ENCODE results near the gene CALN1. TPM values are rescaled to one million over a fixed set of nuclear protein-coding genes. Genes with fewer than 3 reads are reported as not detected.

Gene CALN1
- total and polyA plus RNA-seq, 3 donors from 2014 or later, result 4.3 to 6.2 (median 4.4) TPM

DNA sequence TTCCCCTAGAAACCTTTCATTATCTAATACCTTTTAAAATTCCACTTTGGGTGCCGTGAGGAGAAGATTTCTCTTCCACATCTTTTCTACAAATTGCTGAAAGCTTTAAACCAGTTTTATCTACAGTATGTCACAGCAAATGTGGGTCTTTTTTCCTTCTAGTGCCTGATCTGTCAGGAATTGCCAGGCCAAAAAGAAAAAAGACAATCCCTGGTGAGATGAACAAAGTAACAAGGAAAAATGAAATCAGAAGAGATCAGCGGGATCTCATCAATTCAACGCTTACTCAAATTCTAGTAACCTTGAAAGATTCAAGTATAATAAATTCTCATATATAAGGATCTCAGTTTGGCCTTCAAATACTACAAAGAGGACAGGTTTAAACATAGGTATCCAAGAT is 449.5 kb downstream of the CALN1 start:
- TF ChIP-seq POLR2A (IDR thresholded peaks at IDR 0.05), result no peak
- TF ChIP-seq, protein P1, sequence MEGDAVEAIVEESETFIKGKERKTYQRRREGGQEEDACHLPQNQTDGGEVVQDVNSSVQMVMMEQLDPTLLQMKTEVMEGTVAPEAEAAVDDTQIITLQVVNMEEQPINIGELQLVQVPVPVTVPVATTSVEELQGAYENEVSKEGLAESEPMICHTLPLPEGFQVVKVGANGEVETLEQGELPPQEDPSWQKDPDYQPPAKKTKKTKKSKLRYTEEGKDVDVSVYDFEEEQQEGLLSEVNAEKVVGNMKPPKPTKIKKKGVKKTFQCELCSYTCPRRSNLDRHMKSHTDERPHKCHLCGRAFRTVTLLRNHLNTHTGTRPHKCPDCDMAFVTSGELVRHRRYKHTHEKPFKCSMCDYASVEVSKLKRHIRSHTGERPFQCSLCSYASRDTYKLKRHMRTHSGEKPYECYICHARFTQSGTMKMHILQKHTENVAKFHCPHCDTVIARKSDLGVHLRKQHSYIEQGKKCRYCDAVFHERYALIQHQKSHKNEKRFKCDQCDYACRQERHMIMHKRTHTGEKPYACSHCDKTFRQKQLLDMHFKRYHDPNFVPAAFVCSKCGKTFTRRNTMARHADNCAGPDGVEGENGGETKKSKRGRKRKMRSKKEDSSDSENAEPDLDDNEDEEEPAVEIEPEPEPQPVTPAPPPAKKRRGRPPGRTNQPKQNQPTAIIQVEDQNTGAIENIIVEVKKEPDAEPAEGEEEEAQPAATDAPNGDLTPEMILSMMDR (IDR thresholded peaks at IDR 0.05), result no peak
- Histone ChIP-seq H3K4me3 (no peak overlapping the region), H3K27me3 (no peaks in the 10 kb centered on the region), H3K4me1 (no peaks in the 10 kb centered on the region), H3K36me3 (ENCODE audit: low read depth, missing control alignments) (no peaks in the 10 kb centered on the region), H3K27ac (no peak overlapping the region), H3K9me3 (no peaks in the 10 kb centered on the region)
- no peak for DNase-seq
- intact Hi-C loops (cut with DNase I; ENCODE audit: low total_unique reads), result no loop called here
- 92 to 93% methylated on average over 3 of the region's 3 CpGs for WGBS, 2 donors

DNA sequence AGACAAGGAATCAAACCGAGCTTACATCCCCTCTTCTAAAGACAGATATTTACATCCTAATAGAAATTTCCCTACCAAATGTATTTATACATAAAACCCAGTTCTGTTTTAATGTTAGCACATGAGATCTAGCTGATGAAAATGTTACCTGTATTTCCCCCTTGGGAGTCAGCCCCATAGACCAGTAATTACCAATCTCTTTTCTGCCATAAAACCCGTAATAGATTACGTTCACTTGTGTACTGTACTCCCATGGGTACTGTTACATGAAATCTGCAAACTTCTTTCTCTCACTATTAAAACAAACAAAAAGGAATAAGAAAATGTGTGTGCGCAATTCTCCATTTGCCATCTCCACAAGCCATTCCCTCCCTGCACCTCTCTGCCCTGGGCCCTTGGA is 450.9 kb downstream of the CALN1 start:
- H3K4me1 ChIP-seq, result no peaks in the 10 kb centered on the region
- no peaks in the 10 kb centered on the region for H3K9me3 ChIP-seq
- no peak for TF ChIP-seq POLR2A (IDR thresholded peaks at IDR 0.05)
- TF ChIP-seq, protein P1 (IDR thresholded peaks at IDR 0.05), result no peak
- H3K36me3 ChIP-seq (ENCODE audit: low read depth, missing control alignments), result no peaks in the 10 kb centered on the region
- no peaks in the 10 kb centered on the region for H3K27me3 ChIP-seq
- H3K27ac ChIP-seq, result no peak overlapping the region
- intact Hi-C loops (cut with DNase I; ENCODE audit: low total_unique reads), result no loop called here
- no peak overlapping the region for H3K4me3 ChIP-seq
- no peak for DNase-seq
- WGBS, 2 donors, result 87% methylated on average over 4 of the region's 4 CpGs

DNA sequence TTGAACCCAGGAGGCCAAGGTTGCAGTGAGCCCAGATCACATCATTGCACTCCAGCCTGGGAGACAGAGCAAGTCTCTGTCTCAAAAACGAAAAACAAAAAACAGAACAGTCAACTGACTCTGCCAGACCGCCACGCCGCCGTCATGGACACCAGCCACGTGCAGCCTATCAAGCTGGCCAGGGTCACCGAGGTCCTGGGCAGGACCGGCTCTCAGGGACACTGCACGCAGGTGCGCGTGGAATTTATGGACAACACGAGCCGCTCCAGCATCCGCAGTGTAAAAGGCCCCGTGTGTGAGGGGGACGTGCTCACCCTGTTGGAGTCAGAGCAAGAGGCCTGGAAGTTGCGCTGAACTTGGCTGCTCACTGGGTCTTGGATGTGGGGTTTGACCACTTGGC is 470.0 kb downstream of the CALN1 start:
- no peak for TF ChIP-seq POLR2A (IDR thresholded peaks at IDR 0.05)
- TF ChIP-seq, protein P1 (IDR thresholded peaks at IDR 0.05), result no peak
- Histone ChIP-seq H3K36me3 (ENCODE audit: low read depth, missing control alignments) (no peaks in the 10 kb centered on the region), H3K9me3 (no peaks in the 10 kb centered on the region), H3K27ac (no peak overlapping the region), H3K4me3 (no peak overlapping the region), H3K4me1 (no peaks in the 10 kb centered on the region), H3K27me3 (no peaks in the 10 kb centered on the region)
- intact Hi-C loops (cut with DNase I; ENCODE audit: low total_unique reads), result no loop called here
- DNase-seq, result no peak
- 90 to 95% methylated on average over 14 to 17 of the region's 17 CpGs for WGBS, 2 donors

DNA sequence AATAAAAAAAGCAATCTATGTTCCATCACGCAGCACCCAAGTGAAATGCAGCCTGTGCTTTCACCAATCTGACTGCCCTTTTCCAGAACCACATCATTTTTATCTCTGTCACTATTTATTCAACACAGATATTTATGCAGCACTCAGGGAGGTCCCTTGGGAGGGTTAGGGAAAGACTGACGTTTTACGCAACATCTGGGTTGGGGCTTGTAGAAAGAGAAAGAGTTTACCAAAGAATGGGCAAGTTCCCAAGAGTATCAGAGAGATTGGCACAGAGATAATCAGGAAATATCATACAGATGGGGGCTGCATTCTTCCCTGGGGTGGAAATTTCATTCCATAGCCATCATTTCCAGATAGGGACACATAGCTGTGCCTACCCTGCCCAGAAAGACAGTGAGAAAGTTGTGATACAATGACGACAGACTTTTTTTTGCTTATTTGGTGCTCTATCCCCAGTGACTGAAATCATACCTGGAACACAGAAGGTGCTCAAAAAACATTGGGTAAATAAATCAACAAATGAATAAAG is 474.2 kb downstream of the CALN1 start:
- H3K36me3 ChIP-seq (ENCODE audit: low read depth, missing control alignments), result no peaks in the 10 kb centered on the region
- TF ChIP-seq, protein P1 (IDR thresholded peaks at IDR 0.05), result no peak
- TF ChIP-seq POLR2A (IDR thresholded peaks at IDR 0.05), result no peak
- no peaks in the 10 kb centered on the region for H3K4me1 ChIP-seq
- intact Hi-C loops (cut with DNase I; ENCODE audit: low total_unique reads), result no loop called here
- H3K9me3 ChIP-seq, result no peaks in the 10 kb centered on the region
- DNase-seq, result no peak
- 79 to 80% methylated on average over 4 of the region's 4 CpGs for WGBS, 2 donors
- H3K27ac ChIP-seq, result no peak overlapping the region
- no peak overlapping the region for H3K4me3 ChIP-seq
- no peaks in the 10 kb centered on the region for H3K27me3 ChIP-seq

DNA sequence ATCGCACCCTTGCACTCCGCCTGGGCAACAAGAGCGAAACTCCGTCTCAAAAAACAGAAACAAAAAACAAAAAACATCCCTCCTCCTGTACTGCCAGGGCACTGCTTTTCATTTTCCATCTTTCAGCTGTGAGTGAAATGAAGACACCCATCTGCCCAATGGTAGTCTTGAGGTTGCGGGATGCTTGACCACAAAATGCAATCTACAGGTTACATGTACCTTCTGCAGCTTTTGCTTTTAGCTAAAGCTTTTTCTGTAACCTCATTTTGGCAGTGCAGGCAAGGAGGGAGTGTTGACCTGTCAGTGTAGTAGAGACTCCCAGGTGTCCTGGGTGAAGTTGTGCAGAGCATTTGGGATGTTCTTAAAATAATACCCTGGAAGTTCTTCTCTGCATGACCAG is 476.5 kb downstream of the CALN1 start:
- TF ChIP-seq, protein P1 (IDR thresholded peaks at IDR 0.05), result no peak
- TF ChIP-seq POLR2A (IDR thresholded peaks at IDR 0.05), result no peak
- intact Hi-C loops (cut with DNase I; ENCODE audit: low total_unique reads), result no loop called here

More for the DNA sequence above, 476.5 kb downstream of the CALN1 start:
- Histone ChIP-seq H3K4me1 (no peaks in the 10 kb centered on the region), H3K27ac (no peak overlapping the region), H3K9me3 (no peaks in the 10 kb centered on the region), H3K4me3 (no peak overlapping the region), H3K36me3 (ENCODE audit: low read depth, missing control alignments) (no peaks in the 10 kb centered on the region), H3K27me3 (no peaks in the 10 kb centered on the region)
- DNase-seq, result no peak
- 90 to 96% methylated on average over 5 of the region's 5 CpGs for WGBS, 2 donors
